ENCODE results near the gene ALDH16A1. TPM values are rescaled to one million over a fixed set of nuclear protein-coding genes. Genes with fewer than 3 reads are reported as not detected.

The ALDH16A1 gene
- total and polyA plus RNA-seq, 10 of the 15 experiments (the other 5 are each of a cell fraction or from before 2014, with no cell fraction given) = 1.7 to 49.3 (median 18.1) TPM

- BruUV-seq (replicated peaks) = no TSS peak
- Histone ChIP-seq H3K27me3 (replicated peaks in 1 of 2; ENCODE audit: control insufficient read depth in 2 of 2, insufficient read depth in 2 of 2, low read length in 1 of 2) (peaks cover 23 to 49% of the 10 kb centered on the region in 2 experiments), H4K20me1 (ENCODE audit: control insufficient read depth, insufficient read depth) (no peaks in the 10 kb centered on the region), H3K4me3 (no peak overlapping the region), H3K79me2 (ENCODE audit: control insufficient read depth, insufficient read depth, low read length) (no peaks in the 10 kb centered on the region), H3K4me1 (ENCODE audit: control insufficient read depth, insufficient read depth, low read length) (peaks cover 4% of the 10 kb centered on the region; the same call in 1 of the 2 replicates), H3K9ac (ENCODE audit: control insufficient read depth, insufficient read depth, low read length) (no peak overlapping the region), H3K27ac (ENCODE audit: control insufficient read depth, insufficient read depth) (no peak overlapping the region), H3K9me3 (replicated peaks; ENCODE audit: control insufficient read depth, insufficient read depth, low read length) (no peaks in the 10 kb centered on the region), H3K4me2 (ENCODE audit: control insufficient read depth, insufficient read depth) (no peak overlapping the region), H3K36me3 (ENCODE audit: control insufficient read depth in 2 of 2, insufficient read depth in 2 of 2, low read length in 1 of 2) (no peaks in the 10 kb centered on the region), H2AFZ (ENCODE audit: control insufficient read depth, low read depth, low read length) (no peak overlapping the region)
- ChIA-PET POLR2A (no interaction called here), SMC1A (ENCODE audit: uncharacterized antibody, unreplicated experiment) (no interaction called here), RAD21 (ENCODE audit: unreplicated experiment) (no interaction called here), CTCF (interaction anchor here (1.4 kb wide), 1 partner anchor 11 kb away, joined by 3 read pairs; no protein-coding TSS in a partner anchor)
- DNase-seq (ENCODE audit: low read depth, low spot score) (no peak), ATAC-seq (peak; percentile 66), FAIRE-seq (no peak)
- in situ Hi-C loops (cut with MboI) = no loop called here
- 33% methylated on average over 49 of the region's 58 CpGs for WGBS (ENCODE audit: insufficient coverage, insufficient replicate concordance, low lambda C conversion rate, missing lambda C conversion rate)
- intact Hi-C loops (cut with micrococcal nuclease; ENCODE audit: unreplicated experiment) = no loop called here
- TF ChIP-seq, protein P1, sequence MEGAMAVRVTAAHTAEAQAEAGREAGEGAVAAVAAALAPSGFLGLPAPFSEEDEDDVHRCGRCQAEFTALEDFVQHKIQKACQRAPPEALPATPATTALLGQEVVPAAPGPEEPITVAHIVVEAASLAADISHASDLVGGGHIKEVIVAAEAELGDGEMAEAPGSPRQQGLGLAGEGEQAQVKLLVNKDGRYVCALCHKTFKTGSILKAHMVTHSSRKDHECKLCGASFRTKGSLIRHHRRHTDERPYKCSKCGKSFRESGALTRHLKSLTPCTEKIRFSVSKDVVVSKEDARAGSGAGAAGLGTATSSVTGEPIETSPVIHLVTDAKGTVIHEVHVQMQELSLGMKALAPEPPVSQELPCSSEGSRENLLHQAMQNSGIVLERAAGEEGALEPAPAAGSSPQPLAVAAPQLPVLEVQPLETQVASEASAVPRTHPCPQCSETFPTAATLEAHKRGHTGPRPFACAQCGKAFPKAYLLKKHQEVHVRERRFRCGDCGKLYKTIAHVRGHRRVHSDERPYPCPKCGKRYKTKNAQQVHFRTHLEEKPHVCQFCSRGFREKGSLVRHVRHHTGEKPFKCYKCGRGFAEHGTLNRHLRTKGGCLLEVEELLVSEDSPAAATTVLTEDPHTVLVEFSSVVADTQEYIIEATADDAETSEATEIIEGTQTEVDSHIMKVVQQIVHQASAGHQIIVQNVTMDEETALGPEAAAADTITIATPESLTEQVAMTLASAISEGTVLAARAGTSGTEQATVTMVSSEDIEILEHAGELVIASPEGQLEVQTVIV (IDR thresholded peaks at IDR 0.05; ENCODE audit: borderline replicate concordance, partially characterized antibody) = no peak
- TF ChIP-seq CEBPB (IDR thresholded peaks at IDR 0.05; ENCODE audit: borderline replicate concordance in 1 of 2, low read depth in 2 of 2, low read length in 2 of 2) = no peak
- TF ChIP-seq EZH2 (IDR thresholded peaks at IDR 0.05; ENCODE audit: borderline replicate concordance, control insufficient read depth, low read depth, low read length) = 0 out of 2 replicates have a peak, but pooled peaks have one; percentile 11
- no peak for TF ChIP-seq STAT3 (IDR thresholded peaks at IDR 0.05; ENCODE audit: low read depth, low read length)
- TF ChIP-seq SUZ12 (IDR thresholded peaks at IDR 0.05; ENCODE audit: unreplicated experiment) = no peak
- TF ChIP-seq, protein P2, sequence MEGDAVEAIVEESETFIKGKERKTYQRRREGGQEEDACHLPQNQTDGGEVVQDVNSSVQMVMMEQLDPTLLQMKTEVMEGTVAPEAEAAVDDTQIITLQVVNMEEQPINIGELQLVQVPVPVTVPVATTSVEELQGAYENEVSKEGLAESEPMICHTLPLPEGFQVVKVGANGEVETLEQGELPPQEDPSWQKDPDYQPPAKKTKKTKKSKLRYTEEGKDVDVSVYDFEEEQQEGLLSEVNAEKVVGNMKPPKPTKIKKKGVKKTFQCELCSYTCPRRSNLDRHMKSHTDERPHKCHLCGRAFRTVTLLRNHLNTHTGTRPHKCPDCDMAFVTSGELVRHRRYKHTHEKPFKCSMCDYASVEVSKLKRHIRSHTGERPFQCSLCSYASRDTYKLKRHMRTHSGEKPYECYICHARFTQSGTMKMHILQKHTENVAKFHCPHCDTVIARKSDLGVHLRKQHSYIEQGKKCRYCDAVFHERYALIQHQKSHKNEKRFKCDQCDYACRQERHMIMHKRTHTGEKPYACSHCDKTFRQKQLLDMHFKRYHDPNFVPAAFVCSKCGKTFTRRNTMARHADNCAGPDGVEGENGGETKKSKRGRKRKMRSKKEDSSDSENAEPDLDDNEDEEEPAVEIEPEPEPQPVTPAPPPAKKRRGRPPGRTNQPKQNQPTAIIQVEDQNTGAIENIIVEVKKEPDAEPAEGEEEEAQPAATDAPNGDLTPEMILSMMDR (IDR thresholded peaks at IDR 0.05 in 2 of 3, conservative IDR thresholded peaks at IDR 0.05 in 1 of 3; ENCODE audit: control insufficient read depth in 2 of 3, extremely low read depth in 1 of 3, insufficient read depth in 1 of 3, low read depth in 3 of 3, low read length in 3 of 3) = peak; percentile 17 to 31 (median 23); a peak in 2 of 6 replicates
- TF ChIP-seq HDAC6 (IDR thresholded peaks at IDR 0.05; ENCODE audit: unreplicated experiment) = peak; percentile 93
- TF ChIP-seq FOS (IDR thresholded peaks at IDR 0.05; ENCODE audit: borderline replicate concordance, extremely low read depth, insufficient read length) = no peak
- TF ChIP-seq ZNF592 (IDR thresholded peaks at IDR 0.05) = no peak
- TF ChIP-seq BHLHE40 (IDR thresholded peaks at IDR 0.05; ENCODE audit: borderline replicate concordance in 1 of 2, low read depth in 2 of 2, low read length in 1 of 2) = 0 out of 4 replicates have a peak, but pooled peaks of 1 of the 2 experiments have one; percentile 6
Observed at GRCh38 chr19:49422407-49423070, 30.5 kb upstream of the ALDH16A1 start.

Measured in GM12878 (cell line).